NCI-H345 (cell line): ENCODE data around the gene NEK4.
A peak's percentile ranks its signal among the peaks of the same experiment; 100 is the strongest.
"Not testable (repeated sequence)": the region's sequence is repeated elsewhere in the genome, so short reads cannot be mapped to it uniquely, and the experiment has no call there.

Experiments used
- DNase-seq: peaks from one replicate; lab custom pipeline; 2025; lab: John Stamatoyannopoulos, UW

Gene NEK4

DNA sequence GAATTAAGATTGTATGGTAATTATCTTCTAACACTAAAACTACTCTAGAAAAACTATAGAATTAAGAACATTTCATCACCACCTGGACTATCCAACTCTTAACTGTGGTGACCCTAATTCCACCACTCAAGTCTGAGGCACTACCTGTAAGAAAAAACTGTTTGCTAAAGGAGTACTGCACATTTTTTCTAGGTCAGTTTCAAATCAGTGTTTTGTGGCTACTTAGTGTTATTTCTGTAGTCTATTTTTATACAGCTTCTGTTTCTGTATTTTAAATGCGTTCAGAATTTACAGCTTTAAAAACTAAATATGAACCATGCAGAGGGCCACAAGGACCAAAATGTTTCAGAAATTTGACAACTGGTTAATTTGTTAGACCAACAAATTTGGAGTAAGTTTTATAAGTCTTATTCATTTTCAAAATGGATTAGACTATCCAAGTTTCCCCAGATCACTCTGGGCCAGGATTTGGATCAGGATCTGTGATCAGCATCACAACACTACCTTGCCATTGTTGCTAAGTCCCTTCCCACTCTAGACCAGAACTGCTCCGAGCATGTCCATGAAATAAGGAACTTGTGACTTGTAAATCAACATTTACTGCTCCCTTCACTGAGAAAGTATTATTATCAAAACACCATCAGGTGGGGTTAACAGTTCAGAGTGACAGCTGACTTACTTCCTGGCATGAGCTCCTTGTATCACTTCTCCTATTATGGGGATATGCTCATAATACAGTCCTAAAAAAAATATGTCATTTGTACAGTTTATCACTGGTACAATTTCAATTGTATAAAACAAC, 73.7 kb downstream of the NEK4 start:
- DNase-seq: no peak

DNA sequence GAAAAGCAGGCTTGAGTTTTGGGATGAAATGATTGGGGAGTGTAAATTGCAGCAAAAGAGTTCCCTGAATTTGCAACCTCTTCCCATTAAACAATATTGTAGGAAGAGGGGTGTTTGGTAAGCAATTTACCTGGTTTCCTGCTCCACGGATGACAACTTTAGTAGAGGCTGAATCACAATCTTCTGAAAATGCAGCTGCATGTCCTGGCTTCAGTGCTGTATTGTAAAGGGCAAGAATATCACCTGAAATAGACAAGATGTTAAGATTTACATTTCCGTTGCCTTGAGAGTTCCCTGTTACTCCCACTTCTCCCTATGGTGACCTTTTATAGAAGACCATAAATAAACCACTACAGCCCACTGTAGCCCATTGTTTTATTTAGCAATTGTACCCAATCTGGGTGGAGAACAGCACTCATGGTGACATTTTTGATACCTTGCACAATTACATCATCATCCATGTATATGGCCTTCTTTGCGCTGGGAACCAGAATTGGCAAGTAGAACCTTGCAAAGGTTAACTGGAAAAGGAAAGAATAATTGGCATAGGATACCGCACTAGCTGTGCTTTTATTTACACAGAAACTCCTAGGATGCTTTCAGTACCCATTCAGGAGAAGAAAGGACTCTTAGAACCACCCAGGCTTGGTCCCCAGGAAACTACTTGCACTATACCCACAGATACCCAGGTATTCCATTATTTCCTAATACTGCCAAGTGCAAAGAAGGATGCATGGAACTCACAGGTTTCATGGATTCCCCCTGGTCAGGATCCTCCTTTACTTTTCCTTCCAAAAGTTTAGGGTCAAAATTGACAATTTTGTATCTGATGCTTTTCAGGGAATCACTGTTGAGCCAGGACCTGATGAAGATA, 74.7 kb downstream of the NEK4 start:
- no peak for DNase-seq

DNA sequence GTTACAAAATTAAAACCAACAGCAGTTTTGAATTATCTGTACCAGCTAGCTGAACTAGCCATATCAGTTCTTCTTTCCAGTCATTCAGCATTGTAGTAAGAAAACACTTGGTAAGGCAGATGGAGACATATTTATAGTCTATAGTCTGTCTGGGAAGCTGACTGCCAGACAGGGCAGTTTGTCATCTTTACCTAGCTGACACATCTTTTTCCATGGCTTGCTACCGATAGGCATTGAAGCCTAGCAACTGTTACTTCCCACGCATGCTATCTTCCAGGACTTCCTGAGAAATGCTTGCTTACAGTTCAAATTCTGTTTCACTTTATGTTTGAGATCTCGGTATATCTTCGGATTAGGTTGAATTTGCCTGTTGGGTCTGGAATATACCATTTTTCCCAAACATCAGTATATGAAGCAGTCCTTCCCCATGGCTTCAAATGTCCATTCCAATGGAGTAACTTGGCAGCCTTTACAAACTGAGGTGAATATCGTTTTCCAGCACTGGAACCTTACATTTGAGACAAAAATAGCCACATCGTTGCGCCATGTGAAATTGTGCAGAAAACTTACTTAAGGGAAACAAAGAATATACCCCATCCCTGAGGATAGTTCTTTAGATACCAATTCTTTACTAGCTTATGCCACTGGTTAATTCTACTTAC, 76.1 kb downstream of the NEK4 start:
- DNase-seq: no peak

DNA sequence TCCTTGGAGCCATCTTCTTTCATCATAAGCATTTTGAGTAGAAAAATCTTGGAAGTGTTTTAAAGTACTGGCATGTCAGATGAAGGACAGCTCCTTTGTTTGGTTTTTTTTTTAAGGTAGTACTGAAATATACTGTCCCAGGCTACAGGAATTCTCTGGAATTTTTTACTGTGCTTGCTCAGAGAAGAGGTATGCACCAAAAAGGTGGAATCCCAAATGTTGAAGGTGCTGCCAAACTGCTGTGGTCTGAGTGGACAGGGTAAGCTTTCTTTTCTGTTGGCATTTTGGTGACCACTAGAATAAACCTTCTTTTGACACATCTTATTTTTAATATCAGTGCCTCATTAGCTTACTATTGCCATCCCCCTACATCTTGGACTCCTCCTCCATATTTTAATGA, 77.7 kb downstream of the NEK4 start:
- no peak for DNase-seq

DNA sequence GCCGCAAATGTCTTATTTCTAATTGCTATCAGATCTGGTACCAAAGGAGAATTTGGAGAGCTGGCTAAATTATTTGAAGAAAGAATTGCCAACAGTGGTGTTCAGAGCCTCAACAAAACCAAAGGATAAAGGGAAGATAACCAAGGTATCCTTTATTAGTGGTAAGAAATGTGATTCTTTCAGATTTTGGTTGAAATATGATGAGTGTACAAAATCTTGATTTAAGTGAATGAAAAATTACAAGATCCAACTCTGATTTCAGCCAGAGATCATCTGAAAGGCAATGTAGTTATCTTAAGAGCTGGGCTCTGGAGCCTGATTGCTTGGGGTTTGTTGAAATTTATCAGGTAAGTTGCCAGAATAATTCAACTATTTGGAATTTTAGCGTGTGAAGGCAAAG, 80.2 kb downstream of the NEK4 start:
- no peak for DNase-seq

DNA sequence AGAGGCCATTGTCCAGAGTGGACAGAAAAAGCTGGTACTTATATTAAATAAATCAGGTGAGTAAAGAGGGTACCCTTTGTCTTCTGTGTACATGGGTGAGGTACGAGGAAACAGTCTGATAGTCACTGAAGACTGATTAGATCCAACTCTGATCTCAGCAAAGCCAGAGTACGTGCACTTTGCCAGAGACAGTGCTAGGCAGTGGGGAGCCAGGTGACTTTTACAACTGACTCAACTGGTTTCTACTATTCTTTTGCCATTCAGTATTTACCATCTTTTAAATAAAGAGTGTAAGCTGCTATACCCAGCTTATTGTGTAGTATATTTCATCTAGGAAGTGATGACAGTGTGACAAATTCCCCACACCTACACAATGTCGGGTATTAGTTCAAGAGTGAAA, 81.6 kb downstream of the NEK4 start:
- DNase-seq: no peak

DNA sequence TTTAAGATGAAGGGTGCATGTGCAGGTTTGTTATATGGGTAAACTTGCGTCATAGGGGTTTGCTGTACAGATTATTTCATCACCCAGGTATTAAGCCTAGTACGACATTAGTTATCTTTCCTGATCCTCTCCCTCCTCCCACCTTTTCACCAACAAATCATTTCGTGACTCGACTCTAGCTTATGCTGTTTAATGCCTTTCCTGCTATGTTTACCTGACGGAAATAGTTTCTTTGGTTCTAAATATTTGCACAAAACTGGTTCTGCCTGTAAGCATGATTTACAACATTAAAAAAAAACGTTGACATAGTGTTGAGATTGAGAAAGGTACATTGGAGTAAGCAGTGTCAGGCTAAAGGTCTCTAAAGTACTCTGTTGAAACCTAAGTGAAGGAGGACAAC, 82.5 kb downstream of the NEK4 start:
- no peak for DNase-seq

DNA sequence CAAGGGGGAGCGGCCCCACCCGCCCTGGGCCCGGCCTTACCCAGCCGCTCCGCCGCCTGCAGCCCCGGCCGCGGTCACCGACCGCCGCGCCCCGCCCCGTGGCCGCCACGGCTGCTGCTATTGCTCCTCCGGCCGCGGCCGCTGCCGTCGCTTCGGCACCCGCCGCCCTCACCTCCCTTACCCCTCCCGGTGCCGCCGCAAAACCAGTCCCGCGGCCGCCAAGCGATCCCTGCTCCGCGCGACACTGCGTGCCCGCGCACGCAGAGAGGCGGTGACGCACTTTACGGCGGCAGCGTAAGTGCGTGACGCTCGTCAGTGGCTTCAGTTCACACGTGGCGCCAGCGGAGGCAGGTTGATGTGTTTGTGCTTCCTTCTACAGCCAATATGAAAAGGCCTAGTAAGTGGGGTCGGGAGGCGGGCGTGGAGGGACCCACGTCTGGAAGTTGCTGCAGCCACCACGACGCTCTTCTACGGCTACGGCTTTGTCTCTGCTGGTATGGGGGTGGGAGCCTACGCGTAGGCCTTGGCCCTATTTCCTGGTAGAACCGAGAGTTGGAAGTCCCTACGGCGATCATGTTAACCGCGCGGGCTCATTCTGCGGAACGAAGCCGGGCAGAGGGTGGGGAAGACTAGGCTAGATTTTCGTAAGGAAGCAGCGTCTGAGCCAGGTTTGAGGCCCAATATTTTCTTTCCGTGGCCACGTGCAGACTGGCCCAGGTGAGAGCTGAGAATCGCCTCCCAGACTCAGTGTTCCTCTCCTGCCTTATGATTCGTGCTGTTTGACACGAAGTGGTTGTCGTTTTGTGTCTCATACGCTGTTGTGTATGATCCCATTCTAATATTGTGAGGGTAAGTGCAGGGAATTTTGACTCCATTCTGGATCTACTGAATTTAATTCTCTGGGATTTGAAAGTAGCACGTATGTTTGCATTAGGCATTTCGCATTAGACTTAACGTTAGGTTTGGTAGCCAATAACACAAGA, 84.7 kb downstream of the NEK4 start, which contains the start of the genes GNL3 and PBRM1:
TSS of gene GNL3 (plus strand) at position 324 of the 983 bp plus-strand sequence. CDS start at position 385, 61 bp downstream.
TSS of gene PBRM1 (minus strand) at position 205 of the 983 bp plus-strand sequence.
- DNase-seq: peak; percentile 88

DNA sequence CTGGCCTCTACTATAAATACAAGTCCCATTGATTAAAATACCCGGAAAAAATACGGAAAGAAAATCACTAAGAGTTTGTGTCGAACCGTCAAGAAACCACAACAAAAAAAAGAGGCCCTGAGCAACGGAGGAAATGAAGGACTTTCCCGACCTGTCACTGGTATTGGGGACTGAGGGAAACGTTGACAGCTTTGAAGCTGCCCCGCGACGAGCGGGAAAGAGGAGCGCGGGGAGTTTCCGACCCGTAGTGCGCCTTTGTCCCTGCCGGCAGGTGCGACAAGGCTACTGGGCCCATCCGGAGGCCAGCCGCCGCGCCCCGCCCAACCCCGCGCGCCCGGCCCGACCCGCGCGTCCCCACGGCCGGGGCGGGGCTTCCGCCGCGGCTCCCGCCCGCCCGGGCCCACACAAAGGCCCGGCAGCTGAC, 85.4 kb downstream of the NEK4 start:
- peak; percentile 82 for DNase-seq

DNA sequence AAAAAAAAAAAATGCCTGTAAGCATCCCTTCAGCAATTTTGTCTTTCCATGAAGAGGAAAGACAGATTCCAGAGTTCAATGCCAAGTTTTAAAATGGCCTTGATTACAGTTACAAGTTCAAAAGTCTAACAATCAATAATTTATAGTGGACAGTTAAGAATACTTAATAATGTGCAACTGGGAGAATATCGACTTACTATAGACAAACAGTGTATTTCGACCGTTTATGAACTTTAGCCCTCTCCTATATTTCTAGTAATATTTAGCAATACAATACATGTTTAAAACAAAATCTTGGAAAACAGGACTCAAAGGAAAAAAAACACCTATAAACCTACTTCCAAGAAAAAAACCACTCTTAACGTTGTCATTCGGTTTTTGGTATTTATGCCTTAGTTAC, 86.6 kb downstream of the NEK4 start:
- no peak for DNase-seq

DNA sequence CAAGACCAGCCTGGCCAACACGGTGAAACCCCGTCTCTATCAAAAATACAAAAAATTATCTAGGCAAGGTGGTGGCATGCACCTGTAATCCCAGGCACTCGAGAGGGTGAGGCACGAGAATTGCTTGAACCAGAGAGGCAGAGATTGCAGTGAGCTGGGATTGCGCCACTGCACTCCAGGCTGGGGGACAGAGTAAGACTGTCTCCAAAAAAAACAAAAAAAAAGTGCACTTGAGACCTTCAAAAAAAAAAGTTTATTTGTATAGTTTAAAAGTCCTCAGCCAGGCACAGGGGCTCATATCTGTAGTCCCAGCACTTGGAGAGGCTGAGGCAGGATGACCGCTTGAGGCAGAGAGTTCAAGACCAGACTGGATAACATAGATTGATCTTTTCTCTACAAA, 87.1 kb downstream of the NEK4 start:
- no peak for DNase-seq

DNA sequence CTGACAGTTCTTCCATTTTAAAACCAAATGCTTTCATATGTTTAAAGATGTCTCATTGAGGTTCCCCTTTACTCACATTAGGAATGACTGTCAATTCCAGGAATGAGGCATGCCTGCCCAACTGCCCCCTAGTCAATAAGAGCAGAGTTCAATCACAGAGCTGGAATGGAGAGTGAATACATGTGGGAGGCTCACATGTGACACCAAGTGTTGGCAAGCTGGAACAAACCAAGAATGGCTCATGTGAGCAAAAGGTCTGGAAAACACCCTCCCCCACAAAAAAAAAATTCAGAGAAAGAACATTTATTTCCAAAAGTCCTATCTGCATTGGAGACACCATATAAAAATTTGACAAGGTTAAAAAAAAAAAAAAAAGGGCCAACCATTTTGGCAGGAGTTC, 88.7 kb downstream of the NEK4 start:
- DNase-seq: no peak

DNA sequence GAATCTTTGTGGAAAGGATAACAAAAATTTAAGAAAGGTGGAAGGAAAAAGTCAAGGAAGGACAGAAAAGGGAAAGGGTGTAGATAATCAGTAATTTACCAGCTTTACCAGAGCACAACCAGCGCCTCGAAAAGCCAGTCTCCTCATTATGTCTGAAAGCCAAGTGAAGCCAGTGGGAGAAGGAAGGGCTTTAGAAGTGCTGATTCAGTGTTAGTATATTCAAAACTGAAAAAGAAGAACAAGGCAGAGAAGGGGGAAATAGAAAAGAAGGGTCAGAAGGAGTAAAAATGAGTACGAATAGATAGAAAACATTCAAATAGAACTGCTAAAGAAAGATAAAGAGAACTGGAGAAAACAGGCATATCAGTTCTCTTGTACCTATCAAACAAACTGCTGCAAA, 89.1 kb downstream of the NEK4 start:
- no peak for DNase-seq

DNA sequence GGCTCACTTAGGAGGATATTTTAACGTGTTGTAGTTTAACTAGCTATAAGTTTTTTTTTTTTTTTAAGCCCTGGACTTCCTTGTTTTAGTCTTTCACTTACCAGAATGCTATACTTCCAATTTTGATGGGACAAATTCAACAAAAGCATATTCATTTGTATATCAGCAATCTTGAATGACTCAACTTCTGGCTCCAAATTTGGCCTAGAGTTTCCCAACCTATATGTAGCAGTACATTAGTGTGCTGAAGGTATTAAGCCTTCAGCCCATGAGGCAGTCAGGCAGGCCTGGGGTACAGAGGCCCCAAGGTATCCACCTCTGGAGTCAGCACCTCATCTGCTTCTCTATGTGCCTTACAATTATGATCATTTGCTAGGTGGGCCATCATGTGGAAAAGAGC, 90.9 kb downstream of the NEK4 start:
- DNase-seq: no peak

DNA sequence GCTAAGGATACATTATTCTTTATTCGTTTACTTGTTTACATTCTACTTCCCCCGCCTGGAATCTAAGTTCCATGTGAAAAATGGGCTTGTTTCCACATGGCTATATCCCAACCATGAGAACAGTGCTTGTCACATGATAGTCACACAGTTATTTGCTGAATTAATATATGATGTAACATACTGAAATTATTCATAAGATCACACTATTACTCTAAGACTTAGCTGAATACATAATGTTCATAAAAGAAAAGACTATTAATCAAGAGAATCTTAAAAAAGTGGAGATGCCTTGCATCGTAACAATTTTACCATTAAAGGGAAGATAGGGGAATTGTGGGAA, 91.6 kb downstream of the NEK4 start:
- DNase-seq: no peak

DNA sequence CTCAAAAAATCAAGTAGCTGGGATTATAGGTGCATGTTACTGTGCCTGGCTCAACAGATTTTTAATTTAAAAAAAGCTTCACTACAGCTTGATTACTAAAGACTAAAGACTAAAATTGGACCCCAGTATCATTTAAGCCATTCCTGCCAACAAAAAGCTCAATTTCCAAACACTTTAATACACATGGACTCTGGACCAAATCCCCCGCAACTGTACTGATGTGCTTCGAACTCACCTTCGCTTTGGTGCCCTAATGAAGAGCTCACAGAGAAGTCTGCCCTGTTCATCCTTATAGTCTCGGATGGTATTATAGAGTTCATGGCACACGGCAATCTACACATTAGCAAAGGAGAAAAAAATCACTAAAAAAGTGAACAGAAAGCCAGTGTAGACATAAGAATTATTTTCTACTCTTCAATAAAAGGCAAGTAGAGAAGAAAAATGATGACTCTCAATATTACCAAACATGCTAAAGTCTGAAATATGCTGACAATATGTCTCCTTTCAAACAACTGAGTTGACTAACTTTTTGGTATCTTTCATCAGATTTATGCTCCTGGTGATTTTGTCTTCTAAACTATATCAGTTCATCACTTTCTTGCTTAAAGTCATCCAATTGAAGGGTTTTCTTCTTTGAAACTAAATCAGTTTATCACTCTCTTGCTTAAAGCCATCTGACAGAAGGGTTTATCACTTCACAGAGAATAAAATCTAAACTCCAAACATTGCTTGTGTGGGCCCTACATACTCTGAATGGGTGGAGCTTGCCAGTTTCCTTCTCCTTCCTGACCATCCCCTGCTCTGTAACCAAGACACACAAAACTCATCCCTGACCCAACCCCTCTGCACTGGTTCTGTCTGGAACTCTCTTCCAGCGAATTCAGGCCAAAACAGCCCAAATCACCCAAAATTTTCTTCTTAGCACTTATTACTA, 92.2 kb downstream of the NEK4 start:
- DNase-seq: no peak

DNA sequence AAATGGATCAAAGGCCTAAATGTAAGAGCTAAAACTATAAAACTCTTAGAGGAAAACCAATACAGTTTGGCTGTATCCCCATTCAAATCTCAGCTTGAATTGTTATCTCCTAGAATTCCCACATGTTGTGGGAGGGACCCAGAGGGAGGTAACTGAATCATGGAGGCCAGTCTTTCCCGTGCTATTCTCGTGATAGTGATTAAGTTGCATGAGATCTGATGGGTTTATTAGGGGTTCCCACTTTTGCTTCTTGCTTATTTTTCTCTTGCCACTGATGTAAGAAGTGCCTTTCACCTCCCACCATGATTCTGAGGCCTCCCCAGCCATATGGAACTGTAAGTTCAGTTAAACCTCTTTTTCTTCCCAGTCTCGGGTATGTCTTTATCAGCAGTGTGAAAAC, 94.5 kb downstream of the NEK4 start:
- not testable (repeated sequence) for DNase-seq

DNA sequence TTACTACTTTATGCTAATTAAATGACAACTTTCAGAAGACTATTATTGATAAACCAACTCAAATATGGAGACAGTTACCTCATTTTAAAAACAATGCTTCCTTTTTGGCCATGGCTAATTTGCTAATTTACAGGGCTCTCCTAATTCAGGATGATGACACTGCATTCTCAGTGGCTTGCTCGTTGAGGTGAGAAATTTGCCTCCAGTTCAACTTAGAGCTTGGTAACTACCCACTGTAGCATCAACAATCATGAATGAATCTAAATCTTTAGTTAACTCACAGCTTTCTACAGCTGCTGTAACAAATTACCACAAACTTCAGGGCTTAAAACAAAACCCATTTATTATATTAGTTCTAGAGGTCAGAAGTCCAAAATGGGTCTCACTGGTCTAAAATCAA, 99.1 kb downstream of the NEK4 start:
- no peak for DNase-seq

DNA sequence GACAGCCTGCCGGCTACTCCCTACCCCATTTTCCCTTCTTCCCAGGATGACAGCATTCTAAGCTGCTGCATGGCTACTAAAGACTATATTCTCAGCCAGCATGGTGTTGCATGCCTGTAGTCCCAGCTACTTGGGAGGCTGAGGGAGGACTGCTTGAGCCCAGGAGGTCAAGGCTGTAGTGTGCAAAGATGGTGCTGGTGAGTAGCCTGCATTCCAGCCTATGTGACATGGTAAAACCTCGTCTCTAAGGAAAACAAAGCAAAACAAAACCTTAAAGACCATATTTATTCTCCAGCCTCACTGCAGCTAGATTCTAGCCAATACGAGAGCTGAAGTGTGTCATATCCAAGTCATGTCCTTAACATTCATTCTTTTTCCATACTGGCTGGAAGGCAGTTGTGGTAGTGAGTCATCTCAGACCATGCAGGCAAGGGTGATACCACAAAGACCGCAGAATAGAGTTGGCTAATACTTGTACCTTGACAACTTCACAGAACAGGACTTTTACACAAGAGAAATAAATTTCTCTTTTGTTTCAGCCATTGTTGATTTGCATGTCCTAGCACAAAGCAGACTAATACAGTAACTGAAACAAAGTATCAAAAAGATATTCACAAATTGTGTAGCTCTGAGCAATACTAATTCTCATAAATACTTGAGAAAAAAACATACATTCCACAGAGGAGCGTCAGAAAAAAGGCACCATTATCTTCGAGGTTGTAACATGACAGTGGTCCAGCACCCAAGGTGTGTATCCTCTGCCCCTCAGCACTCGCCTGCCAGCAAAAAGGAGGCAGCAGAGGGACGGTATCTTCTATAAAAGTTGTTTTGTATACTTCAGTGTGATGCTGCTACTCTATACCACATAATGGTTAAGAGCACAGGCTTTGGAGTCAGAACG, 99.9 kb downstream of the NEK4 start:
- DNase-seq: no peak
